ENCODE data around the gene FKBP9. TPM values are rescaled to one million over a fixed set of nuclear protein-coding genes. Genes with fewer than 3 reads are reported as not detected.
A peak's percentile ranks its signal among the peaks of the same experiment; 100 is the strongest.

The FKBP9 gene
- total RNA-seq, 2 experiments from 2014 or later = 0.55 to 0.58 TPM

GRCh38 chr7:33039257-33039902 is 82.1 kb downstream of the FKBP9 start:
- CTCF ChIA-PET = interaction anchor here (1.1 to 3.2 kb wide), 9 partner anchors 10 to 193 kb away, joined by 3 to 31 read pairs (median 17); partner anchors contain the start of genes NT5C3A and RP9
- peak; percentile 48 for ATAC-seq

GRCh38 chr7:33039903-33040292 is 82.7 kb downstream of the FKBP9 start:
- ChIA-PET CTCF (interaction anchor here (0.9 to 3.2 kb wide), 11 partner anchors 9 to 193 kb away, joined by 3 to 31 read pairs (median 6); partner anchors contain the start of genes NT5C3A and RP9), POLR2A (interaction anchor here (0.8 to 2.7 kb wide), 6 partner anchors 9 to 149 kb away, joined by 3 to 30 read pairs (median 8); partner anchors contain the start of genes NT5C3A and RP9)
- ATAC-seq = no peak
- Mint-ChIP-seq H3K9me3 (ENCODE audit: insufficient read depth) (no peaks in the 10 kb centered on the region), H3K36me3 (ENCODE audit: low read depth) (peaks cover 11% of the 10 kb centered on the region), H3K4me3 (peak overlapping the region; percentile 81), H3K27me3 (ENCODE audit: low read depth) (no peaks in the 10 kb centered on the region), H3K27ac (peak overlapping the region; percentile 82), H3K4me1 (ENCODE audit: low read depth) (peaks cover 40% of the 10 kb centered on the region)
- no peak for DNase-seq

More at GRCh38 chr7:33039257-33039902, 82.1 kb downstream of the FKBP9 start:
- Mint-ChIP-seq H3K36me3 (ENCODE audit: low read depth) (peaks cover 16% of the 10 kb centered on the region), H3K4me1 (ENCODE audit: low read depth) (peaks cover 41% of the 10 kb centered on the region), H3K9me3 (ENCODE audit: insufficient read depth) (no peaks in the 10 kb centered on the region), H3K27me3 (ENCODE audit: low read depth) (no peaks in the 10 kb centered on the region), H3K4me3 (peak overlapping the region; percentile 81), H3K27ac (peak overlapping the region; percentile 82)
- DNase-seq = no peak
- POLR2A ChIA-PET = interaction anchor here (1.5 to 2.7 kb wide), 4 partner anchors 8 to 149 kb away, joined by 5 to 30 read pairs (median 12); partner anchors contain the start of genes NT5C3A and RP9

- H3K4me1 Mint-ChIP-seq (ENCODE audit: low read depth) = peaks cover 43% of the 10 kb centered on the region
- CTCF ChIA-PET = interaction anchor here (0.8 to 3.2 kb wide), 9 partner anchors 8 to 194 kb away, joined by 3 to 31 read pairs (median 17); partner anchors contain the start of genes NT5C3A and RP9
Measured at GRCh38 chr7:33040803-33041516, 83.7 kb downstream of the FKBP9 start.

GRCh38 chr7:33041631-33042428 is 84.6 kb downstream of the FKBP9 start:
- Mint-ChIP-seq H3K27me3 (ENCODE audit: low read depth) (no peaks in the 10 kb centered on the region), H3K4me1 (ENCODE audit: low read depth) (peaks cover 40% of the 10 kb centered on the region), H3K9me3 (ENCODE audit: insufficient read depth) (no peaks in the 10 kb centered on the region), H3K36me3 (ENCODE audit: low read depth) (peaks cover 8% of the 10 kb centered on the region), H3K4me3 (no peak overlapping the region), H3K27ac (no peak overlapping the region)
- DNase-seq = no peak
- ChIA-PET POLR2A (no interaction called here), CTCF (interaction anchor here (1.6 to 3.2 kb wide), 4 partner anchors 7 to 66 kb away, joined by 3 to 31 read pairs (median 26); partner anchors contain the start of gene RP9)
- ATAC-seq = no peak

More at GRCh38 chr7:33040803-33041516, 83.7 kb downstream of the FKBP9 start:
- Mint-ChIP-seq H3K27me3 (ENCODE audit: low read depth) (no peaks in the 10 kb centered on the region), H3K36me3 (ENCODE audit: low read depth) (peaks cover 10% of the 10 kb centered on the region), H3K9me3 (ENCODE audit: insufficient read depth) (no peaks in the 10 kb centered on the region), H3K27ac (peak overlapping the region; percentile 73), H3K4me3 (peak overlapping the region; percentile 78)
- POLR2A ChIA-PET = interaction anchor here (0.8 to 2.7 kb wide), 6 partner anchors 10 to 150 kb away, joined by 3 to 30 read pairs (median 8); partner anchors contain the start of genes NT5C3A and RP9
- DNase-seq = peak; percentile 84
- ATAC-seq = peak; percentile 98

GRCh38 chr7:33043501-33044400 is 86.5 kb downstream of the FKBP9 start:
- Mint-ChIP-seq H3K36me3 (ENCODE audit: low read depth) (peaks cover 6% of the 10 kb centered on the region), H3K4me3 (no peak overlapping the region), H3K27me3 (ENCODE audit: low read depth) (no peaks in the 10 kb centered on the region), H3K4me1 (ENCODE audit: low read depth) (peaks cover 33% of the 10 kb centered on the region), H3K9me3 (ENCODE audit: insufficient read depth) (no peaks in the 10 kb centered on the region), H3K27ac (no peak overlapping the region)
- DNase-seq = no peak
- ChIA-PET CTCF (interaction anchor here (1.1 to 1.6 kb wide), 3 partner anchors 10 to 64 kb away, joined by 3 to 4 read pairs (median 4); no protein-coding TSS in a partner anchor), POLR2A (interaction anchor here (0.8 kb wide), 1 partner anchor 19 kb away, joined by 3 read pairs; the partner anchor contains the start of gene NT5C3A)
- ATAC-seq = no peak

- DNase-seq (no peak), ATAC-seq (no peak)
- Mint-ChIP-seq H3K4me3 (no peak overlapping the region), H3K4me1 (ENCODE audit: low read depth) (peaks cover 32% of the 10 kb centered on the region), H3K27me3 (ENCODE audit: low read depth) (no peaks in the 10 kb centered on the region), H3K27ac (no peak overlapping the region), H3K9me3 (ENCODE audit: insufficient read depth) (no peaks in the 10 kb centered on the region), H3K36me3 (ENCODE audit: low read depth) (peaks cover 6% of the 10 kb centered on the region)
- CTCF ChIA-PET = interaction anchor here (1.1 to 1.2 kb wide), 2 partner anchors 9 to 64 kb away, joined by 4 read pairs; no protein-coding TSS in a partner anchor
- POLR2A ChIA-PET = interaction anchor here (0.8 kb wide), 1 partner anchor 18 kb away, joined by 3 read pairs; the partner anchor contains the start of gene NT5C3A
Measured at GRCh38 chr7:33044401-33044718, 87.1 kb downstream of the FKBP9 start.

GRCh38 chr7:33044986-33045385 is 87.7 kb downstream of the FKBP9 start:
- peaks cover 4% of the 10 kb centered on the region for H3K36me3 Mint-ChIP-seq (ENCODE audit: low read depth)
- H3K9me3 Mint-ChIP-seq (ENCODE audit: insufficient read depth) = no peaks in the 10 kb centered on the region
- no peak overlapping the region for H3K27ac Mint-ChIP-seq
- ATAC-seq = no peak
- H3K4me3 Mint-ChIP-seq = no peak overlapping the region
- DNase-seq = no peak
- H3K4me1 Mint-ChIP-seq (ENCODE audit: low read depth) = peaks cover 27% of the 10 kb centered on the region
- POLR2A ChIA-PET = no interaction called here
- CTCF ChIA-PET = no interaction called here
- H3K27me3 Mint-ChIP-seq (ENCODE audit: low read depth) = no peaks in the 10 kb centered on the region

- DNase-seq (no peak), ATAC-seq (no peak)
- POLR2A ChIA-PET = no interaction called here
- peaks cover 39% of the 10 kb centered on the region for H3K4me1 Mint-ChIP-seq (ENCODE audit: low read depth)
- H3K27ac Mint-ChIP-seq = no peak overlapping the region
- CTCF ChIA-PET = interaction anchor here (1.9 to 2.6 kb wide), 6 partner anchors 8 to 248 kb away, joined by 5 to 23 read pairs (median 12); partner anchors contain the start of genes NT5C3A and RP9
- no peaks in the 10 kb centered on the region for H3K9me3 Mint-ChIP-seq (ENCODE audit: insufficient read depth)
- no peak overlapping the region for H3K4me3 Mint-ChIP-seq
- no peaks in the 10 kb centered on the region for H3K27me3 Mint-ChIP-seq (ENCODE audit: low read depth)
- H3K36me3 Mint-ChIP-seq (ENCODE audit: low read depth) = peaks cover 4% of the 10 kb centered on the region
Measured at GRCh38 chr7:33048257-33048656, 91.0 kb downstream of the FKBP9 start.

- ATAC-seq = no peak
- H3K4me1 Mint-ChIP-seq (ENCODE audit: low read depth) = peaks cover 39% of the 10 kb centered on the region
- DNase-seq = no peak
- no peak overlapping the region for H3K27ac Mint-ChIP-seq
- H3K36me3 Mint-ChIP-seq (ENCODE audit: low read depth) = peaks cover 5% of the 10 kb centered on the region
- H3K4me3 Mint-ChIP-seq = no peak overlapping the region
- no peaks in the 10 kb centered on the region for H3K27me3 Mint-ChIP-seq (ENCODE audit: low read depth)
- ChIA-PET CTCF (interaction anchor here (0.7 to 2.6 kb wide), 8 partner anchors 8 to 248 kb away, joined by 3 to 23 read pairs (median 12); partner anchors contain the start of genes NT5C3A and RP9), POLR2A (interaction anchor here (1.4 kb wide), 1 partner anchor 158 kb away, joined by 3 read pairs; no protein-coding TSS in a partner anchor)
- H3K9me3 Mint-ChIP-seq (ENCODE audit: insufficient read depth) = no peaks in the 10 kb centered on the region
Measured at GRCh38 chr7:33048704-33049103, 91.5 kb downstream of the FKBP9 start.

- POLR2A ChIA-PET = no interaction called here
Measured at GRCh38 chr7:33050535-33051318, 93.5 kb downstream of the FKBP9 start.

More at GRCh38 chr7:33050535-33051318, 93.5 kb downstream of the FKBP9 start:
- no peaks in the 10 kb centered on the region for H3K9me3 Mint-ChIP-seq (ENCODE audit: insufficient read depth)
- peaks cover 12% of the 10 kb centered on the region for H3K36me3 Mint-ChIP-seq (ENCODE audit: low read depth)
- CTCF ChIA-PET = interaction anchor here (1.6 to 3.9 kb wide), 4 partner anchors 11 to 204 kb away, joined by 5 to 30 read pairs (median 17); partner anchors contain the start of genes NT5C3A and RP9
- DNase-seq = peak; percentile 54
- H3K27ac Mint-ChIP-seq = no peak overlapping the region
- H3K27me3 Mint-ChIP-seq (ENCODE audit: low read depth) = no peaks in the 10 kb centered on the region
- peak; percentile 51 for ATAC-seq
- no peak overlapping the region for H3K4me3 Mint-ChIP-seq
- peaks cover 49% of the 10 kb centered on the region for H3K4me1 Mint-ChIP-seq (ENCODE audit: low read depth)
